Activated gamma-delta T cell treated with Interleukin-2 at 50 U/mL for 16 hours (primary cell): ENCODE results near the gene MITF.
"Not testable (repeated sequence)": the region's sequence is repeated elsewhere in the genome, so short reads cannot be mapped to it uniquely, and the experiment has no call there.

ENCODE experiments used
- DNase-seq: peaks from one replicate; pipeline ENCODE4 v3.0.0-alpha.2; 2020

Gene MITF

DNA sequence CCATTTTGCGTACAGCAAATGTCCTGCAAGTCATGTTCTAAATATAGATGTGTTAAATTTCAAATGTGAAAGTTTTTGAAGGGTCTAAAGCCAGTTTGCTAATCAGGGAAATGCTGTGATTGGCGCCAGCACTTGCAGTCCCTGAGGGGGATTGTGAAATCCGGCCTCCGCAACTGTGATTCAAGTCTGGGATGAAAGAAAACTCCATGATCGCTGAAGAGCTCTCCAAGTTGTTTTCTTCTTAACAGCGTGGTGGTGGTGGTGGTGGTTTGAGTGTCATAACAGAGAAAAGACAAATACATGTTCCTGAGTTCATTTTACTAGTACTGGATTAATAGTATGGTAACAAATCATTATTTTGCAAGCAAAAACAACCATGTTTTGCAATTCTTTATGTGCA, 51.8 kb downstream of the MITF start:
- DNase-seq: no peak

DNA sequence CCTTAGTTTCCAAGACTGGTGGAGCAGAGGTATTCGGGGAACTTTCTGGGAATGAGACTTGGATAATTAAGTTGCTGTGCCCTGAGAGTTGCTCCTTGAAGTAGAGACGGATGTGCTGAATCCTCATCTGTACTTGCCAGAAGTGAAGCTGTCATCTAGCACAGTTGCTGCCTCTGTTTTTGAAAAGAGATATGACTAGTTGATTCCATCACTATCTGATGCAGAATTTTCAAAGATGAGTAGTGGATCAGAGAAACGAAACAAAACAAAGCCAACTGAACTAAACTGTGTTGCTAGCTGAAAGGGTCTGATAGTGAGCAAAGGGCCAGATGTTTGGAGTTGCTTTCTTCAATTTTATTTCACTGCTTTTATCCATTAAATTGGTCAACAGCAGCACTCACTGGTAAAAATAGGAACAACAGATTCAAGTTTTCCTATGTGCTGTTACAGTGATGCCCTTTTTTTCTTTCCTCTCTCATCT, 52.7 kb downstream of the MITF start:
- DNase-seq: no peak

DNA sequence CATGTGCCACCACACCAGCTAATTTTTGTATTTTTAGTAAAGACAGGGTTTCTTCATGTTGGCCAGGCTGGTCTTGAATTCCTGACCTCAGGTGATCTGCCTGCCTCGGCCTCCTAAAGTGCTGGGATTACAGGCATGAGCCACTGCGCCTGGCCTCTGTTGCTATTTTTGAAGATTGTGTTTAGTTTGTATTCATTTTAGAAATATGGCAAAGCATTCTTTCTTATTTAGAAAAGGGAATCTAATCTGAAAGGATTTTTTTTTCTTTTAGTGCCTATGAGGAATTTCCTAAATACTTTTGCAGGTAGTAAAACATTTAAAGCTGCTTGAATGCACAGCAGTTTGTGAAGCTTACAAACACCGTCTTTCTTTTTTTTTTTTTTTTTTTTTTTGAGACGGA, 56.9 kb downstream of the MITF start:
- DNase-seq: not testable (repeated sequence)

DNA sequence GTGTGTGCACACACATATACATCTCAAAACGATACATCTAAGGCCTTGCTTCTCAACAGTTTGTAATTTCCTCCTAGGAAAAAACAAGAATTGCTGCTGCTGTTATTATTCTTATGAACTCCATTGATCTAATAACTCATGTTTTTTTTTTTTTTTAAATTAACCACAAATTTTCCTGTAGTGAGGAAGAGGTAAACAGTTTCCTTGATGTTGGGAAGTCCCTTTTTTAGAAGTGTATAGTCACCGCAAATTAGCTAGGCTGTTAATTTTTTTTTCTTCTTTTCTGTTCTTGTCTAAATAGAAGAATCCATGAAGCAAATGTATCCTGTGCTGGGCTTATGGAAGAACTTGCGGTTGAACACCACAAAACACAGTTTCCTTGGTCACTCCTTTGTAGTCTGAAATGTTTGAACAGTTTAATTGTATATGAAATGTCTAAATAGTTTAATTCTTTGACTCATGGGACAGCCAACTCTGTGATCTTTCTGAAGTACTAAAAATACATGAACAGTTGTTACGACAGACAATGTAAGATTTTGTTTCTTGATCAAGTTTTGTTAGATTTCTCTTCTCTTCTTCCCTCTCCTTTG, 64.5 kb downstream of the MITF start:
- no peak for DNase-seq

DNA sequence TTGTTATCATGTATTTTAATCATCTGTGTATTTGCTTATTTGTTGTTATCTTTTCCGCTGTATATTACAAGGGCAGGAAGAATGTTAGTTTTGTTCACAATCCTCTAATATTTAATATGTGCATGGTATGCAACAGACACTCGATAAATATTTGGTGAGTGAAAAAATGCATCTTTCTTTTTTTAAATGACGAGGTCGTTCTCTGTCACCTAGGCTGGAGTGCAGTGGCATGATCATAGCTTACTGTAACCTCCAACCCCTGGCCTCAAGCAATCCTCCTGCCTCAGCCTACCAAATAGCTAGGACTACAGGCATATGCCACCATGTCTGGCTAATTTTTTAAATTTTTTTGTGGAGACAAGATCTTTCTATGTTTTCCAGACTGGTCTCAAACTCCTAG, 66.2 kb downstream of the MITF start:
- no peak for DNase-seq

DNA sequence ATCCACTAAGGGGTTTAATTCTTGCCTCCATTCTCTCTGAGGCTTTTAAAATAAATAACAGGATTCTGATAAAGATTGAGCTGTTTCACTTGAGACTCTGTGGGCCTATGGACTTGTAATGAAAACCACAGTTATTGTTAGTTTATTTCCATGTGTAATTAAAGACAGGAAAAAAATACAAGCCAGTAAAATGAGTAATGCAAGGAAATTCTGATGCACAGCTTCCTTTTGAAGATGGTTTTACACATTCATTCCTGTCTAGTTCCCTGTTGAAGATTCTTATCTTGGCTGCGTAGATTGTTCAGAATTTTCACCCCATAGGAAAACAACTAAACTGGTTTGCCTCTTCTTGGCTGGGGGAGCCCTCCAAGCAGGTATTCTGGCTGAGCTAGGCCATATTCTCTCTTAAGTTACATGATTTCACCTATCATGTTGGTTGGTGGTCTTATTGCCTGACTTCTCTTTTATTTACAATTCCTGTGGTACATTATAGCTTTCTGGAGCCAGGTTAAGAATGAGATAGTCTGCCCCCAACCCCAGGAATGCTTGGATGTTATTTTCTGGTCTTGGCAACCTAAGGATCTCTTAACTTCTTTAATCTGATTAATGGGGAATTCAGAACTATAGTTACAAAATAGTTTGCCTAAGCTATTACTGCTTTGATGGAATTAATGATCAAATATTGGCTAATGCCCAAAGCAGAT, 67.6 kb downstream of the MITF start:
- DNase-seq: no peak

DNA sequence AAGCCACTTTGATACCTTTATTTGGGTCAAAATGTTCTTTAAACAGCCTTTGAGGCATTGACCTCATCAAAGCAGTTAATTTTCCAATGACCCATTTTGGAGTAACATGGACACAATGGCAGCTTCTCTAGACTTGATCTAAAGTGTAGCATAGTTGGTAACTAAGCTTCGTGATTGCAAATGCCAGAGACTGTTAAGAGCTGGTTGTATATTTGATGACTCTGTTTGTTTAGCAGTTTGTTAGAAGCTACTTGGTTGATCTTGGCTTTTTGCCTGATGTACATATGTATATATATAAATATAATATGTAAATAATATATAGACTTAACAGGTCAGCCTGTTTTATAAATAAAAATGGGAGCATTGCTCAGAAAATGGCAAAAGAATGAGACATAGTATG, 68.4 kb downstream of the MITF start:
- no peak for DNase-seq

DNA sequence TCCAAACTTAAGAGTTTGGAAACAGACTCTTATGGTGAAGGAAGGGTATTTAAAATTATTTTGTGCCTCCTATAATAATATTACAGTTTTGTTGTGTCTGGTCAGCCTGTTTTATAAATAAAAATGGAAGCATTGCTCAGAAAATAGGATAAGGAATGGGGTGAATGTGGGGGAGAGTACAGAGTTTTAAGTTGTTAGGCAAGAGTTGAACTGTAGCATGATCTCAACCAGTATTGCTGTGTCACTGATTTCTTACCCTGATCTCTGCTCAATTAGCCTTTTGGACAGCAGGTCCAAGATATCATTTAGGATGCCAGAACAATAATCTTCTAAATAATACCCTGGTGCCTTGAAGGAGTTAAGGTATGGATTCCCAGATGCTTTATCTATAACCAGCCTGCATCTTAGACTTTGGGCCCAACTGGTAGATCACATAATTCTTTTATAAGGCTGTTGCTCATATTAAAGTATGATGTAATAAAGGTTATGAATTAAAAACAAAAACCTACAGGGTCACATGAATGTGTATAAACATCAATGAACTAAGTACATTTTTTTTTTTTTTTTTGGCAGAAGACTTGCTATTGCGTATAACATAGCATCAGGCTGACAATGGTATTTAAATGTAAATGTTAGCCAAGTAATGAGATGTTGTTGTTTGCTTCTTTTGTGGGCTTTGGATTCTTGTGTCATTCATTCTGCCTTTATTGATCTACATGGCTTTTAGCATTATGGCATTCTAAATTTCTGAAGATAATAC, 70.0 kb downstream of the MITF start:
- no peak for DNase-seq

DNA sequence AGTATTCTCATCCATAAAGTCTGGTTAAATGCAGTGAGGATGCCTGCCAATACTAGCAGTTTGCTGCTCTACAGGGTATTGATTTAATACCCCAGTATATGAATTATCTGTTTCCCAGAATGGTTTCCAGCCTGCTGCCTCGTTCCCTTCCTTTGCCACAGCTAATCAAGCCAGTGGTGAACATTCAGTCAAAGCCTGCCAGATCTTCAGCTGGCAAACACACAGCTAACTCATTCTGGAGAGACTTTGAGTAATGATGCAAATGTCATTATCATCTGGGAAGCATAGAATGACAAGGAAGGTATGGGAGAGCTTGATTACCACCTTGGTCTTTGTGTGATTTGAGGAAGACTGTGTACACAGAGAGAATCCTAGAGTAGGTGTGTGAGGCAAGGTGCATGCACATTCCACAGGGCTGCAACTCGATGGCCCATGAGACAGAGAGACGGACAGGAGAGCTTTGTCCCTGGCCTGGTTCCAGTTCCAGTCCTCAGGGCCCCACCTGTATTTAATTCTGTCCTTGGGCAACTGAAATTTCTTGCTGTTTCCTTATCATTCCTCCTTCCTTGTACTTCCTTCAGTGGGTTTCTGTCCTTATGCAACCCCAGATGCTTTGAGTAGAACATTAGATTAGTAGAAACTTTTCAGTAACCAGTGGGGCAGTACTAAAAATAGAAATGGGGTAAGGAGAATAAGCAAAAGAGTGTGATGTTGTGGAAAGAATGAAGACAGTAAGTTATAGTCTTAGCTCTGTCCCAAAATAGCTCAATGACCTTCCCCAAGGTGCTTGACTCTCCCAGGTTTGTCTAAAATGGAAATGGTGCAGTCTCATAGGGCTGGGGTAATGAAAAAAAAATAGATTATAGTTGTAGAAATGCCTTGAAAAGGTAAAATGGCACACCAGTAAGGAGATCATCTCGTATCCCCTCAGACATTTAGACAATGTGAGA, 72.5 kb downstream of the MITF start:
- DNase-seq: no peak

DNA sequence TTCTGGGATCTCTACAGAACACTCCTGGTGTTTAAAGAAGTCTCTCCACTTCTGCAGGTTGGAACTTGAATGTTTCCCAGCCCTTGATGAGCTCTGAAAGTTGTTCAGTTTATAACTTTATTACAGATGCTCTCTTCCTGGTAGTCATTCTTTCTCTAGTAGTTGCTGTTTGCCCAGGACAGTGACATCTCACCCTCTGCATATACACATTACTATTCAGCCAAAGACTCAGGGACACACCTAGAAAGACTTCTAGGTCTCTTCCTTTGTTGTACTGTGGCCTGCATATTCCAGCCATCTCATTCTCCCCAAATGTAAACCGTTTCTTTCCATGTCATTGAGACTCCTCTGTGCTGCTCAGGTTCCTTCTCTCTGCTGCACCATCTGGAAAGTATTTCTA, 76.7 kb downstream of the MITF start:
- no peak for DNase-seq

DNA sequence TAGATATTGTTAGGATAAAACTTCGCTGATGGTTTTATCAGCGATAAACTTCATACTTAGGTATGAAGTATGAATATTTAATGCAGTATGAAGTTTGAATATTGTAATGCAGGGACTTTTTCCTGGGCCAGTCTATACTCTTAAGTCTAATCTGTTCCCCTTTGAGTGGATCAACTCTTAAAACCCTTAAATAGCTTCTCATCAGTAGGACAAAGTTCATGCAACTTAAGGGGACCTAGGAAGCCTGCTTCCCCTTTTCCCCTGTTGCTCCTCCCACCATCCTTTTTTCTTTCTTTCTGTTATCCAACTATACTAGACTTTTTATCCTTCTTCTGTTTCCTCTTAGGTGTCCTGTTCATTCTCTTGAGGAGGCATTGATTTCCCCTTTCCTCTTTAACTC, 78.7 kb downstream of the MITF start:
- no peak for DNase-seq

DNA sequence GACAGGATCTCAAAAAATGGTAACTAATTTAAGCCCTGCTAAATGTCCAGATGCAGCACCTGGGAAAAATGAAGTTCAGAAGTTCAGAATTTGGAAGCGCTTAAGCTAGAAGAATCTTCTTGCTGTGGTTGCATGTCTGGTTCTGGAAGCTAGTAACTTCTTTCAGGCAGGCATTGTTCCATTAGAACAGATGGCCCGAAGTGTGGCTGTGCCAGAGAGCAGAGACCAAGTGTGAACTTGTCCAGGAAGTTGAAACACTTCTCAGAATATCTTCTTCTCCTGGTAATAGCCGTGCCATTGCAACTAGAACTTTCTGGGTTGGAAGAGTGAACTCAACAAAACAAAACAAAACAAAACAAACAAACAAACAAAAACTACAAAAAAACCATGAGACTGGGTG, 80.0 kb downstream of the MITF start:
- DNase-seq: no peak

DNA sequence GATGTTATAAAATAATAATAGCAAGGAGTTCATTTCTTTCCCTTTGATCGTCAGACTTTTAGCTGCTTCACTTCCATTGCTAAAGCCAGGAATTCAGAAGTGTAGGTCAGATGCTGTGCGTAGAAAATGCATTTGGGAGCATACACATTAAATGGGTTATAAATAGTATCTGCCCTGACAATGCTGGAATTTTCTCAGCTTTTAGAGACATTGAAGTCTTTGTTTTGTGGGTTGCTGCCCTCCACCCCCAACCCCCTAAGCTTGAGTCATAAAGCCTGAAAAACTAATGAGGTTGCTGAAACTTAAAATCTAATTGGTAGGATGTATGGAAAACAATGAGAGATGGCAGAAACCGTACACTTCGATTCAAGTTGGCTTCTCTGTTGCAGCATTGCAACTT, 81.9 kb downstream of the MITF start:
- DNase-seq: no peak

DNA sequence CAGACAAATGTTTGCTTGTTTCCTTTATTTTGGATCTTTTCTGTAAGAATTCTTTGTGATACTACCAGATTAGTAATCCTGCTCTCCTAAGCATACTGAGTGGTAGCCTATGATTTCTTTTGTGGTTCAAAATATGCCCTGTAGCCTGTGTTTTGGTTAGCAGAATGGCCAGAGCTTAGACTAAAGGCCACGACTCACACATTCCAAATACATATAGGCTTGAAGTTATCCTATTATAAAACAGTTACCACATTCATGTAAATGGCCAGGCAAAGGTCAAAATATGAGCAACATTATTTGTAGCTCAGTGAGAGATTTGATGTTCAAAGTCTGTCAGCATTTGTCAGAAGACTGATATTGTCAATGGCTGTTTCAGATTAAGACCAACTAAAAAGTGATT, 84.5 kb downstream of the MITF start:
- no peak for DNase-seq

DNA sequence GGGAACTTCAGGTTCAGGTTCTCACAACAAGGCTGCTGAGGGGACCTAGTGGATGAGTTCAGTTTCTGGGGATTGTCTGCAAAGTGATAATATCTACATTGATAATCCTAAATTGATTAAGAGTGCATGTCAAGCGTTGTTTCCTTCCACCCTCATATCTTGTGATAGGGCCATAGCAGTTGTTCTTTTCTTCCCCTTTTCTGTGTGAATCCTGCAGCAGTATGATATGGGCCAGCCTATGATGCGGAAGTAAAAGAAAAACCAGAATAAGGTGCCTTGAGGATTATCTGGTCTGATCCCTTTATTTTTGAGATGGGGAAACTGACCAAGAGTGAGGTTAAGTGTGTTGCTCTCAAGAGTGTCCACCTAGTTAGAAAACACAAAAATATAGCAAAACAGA, 86.2 kb downstream of the MITF start:
- no peak for DNase-seq

DNA sequence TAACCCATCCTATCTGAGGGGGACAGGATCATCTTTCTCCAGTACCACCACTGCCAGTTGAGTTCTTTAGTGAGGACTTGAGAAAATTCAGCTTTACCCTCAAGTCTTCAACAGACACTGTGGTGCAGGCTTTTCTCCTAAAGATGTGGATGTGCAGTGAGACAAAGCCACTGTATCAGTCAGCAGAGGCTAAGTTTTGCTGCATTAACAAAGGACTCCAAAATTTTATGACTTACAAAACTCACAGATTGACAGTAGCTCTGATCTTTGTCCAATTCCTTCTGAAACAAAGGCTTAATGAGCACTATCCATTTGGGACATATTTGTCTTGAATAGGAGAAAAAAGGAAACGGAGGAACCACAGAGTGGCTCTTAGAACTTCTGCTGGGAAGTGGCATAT, 87.9 kb downstream of the MITF start:
- DNase-seq: no peak

DNA sequence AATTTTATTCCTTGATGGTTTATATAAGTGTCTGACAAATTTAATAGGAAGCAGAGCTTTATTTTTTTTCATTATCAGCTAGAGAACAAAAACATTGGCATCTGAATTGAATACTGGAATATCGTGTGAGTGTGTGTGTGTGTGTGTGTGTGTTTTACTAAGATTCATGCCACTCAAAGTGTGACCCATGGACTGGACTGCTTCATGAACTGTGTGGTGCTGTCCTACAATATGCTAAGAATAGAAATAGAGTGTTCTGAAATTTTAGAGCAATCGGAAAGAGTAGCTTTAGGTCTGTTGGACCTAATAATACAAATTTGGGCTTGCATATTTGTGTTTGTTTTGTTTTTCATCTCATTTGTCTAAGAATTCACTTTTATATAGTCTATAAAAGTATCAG, 89.6 kb downstream of the MITF start:
- DNase-seq: no peak

DNA sequence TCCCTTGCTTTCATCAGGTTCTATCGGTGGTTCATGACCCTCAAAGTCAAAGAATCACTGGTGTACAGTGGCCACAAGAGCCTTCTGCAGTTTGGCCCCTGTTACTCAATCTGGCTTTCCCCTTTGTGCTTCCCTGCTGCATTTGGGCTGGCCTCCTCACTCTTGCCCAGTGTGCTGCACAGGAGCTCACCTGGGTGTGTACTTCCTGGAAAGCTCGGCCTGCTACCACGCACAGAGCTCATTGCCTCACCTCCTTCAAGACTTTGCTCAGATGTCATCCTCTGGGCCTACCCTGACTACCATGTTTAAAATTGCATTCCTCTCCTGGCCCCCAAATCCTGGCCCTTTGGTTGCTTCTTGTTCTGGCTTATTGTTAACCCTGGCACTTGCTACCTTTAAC, 90.9 kb downstream of the MITF start:
- DNase-seq: no peak

DNA sequence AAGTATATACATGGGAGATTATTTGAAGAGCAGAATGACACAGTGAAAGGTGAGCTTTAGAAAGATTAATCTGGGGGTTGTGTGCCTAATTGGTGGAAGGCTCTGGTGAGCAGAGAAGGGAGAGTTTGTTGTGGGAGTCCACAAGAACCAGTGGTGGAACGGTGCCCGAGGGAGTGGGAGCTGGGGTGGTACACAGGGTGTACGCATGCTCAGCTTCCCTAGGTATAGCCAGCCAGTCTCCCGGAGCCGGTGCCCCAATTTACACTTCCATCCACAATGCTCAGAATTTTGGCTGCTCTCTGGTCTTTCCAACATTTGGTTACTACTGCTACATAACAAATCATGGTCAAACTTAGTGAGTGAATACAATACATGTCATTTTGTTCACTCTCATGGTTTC, 92.5 kb downstream of the MITF start:
- no peak for DNase-seq

DNA sequence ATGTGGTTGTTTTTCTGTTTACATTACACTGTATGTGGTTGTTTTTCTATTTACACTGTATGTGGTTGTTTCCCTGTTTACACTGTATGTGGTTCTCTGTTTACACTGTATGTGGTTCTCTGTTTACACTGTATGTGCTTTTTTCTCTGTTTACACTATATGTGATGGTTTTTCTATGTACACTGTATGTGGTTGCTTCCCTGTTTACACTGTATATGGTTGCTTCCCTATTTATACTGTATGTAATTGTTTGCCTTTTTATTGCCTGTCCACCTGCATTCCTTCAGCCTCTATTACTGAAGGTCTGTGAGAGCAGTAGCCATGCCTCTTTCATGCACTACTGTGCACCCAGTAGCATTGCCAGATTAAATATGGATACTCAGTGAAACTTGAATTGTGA, 94.3 kb downstream of the MITF start:
- no peak for DNase-seq

DNA sequence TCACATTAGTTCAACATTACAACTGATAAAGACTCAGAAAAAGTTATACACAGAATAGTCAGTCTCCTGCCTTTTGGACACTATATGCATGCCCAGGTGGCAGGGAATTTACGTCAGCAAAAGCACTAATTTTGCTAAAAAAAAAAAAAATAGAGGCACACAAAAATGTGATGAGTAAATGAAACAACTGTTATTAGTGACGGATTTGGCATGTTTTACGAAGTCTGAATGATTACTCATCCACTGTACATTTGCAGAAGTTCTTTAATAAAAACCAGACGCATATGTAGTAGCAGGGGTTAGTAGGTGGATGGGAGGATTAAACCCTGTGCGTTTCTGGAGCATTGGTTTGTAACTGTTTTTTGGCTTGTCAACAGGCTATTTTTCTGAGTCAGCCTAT, 99.0 kb downstream of the MITF start:
- DNase-seq: no peak

DNA sequence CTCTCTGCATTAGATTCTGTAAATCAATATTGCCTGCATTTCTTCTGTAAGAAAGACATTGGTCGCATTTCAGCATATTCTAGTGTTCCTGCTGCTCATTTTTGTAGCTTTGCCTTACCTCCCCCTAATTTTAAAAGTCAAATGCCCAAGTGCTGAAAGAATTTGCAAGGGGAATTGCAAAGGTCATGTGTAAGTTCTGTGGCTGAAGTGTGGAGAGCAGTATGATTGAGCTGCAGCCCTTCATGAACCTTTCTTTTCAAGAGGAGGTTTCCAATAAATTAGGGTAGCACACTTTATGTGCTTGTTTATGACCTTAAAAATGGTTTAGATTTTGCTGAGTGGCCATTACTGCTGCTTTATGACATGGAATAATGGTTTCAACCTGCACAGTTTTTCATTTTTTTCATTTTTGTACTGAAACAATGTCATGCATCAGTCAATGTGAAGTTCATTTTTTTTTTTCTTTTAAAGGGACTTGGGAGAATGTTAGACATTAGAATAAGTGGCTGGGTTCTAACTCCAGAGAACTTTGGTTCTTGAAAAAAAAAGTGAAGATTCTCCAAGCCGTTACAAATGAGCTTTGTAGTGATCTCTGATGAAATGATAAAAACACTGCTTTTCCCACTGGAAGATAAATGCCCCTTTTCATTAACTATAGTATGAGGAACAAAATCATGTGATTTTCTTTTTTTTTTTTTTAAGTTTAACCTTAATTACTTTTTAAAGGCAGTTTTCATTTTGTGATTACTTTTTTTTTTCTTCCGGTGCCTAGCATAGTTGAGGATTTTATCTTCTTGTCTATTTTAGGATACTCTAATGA, 99.6 kb downstream of the MITF start:
- DNase-seq: no peak
